Measurements from ENCODE around the gene DGKH.

Gene DGKH

GRCh38 chr13:42189061-42189460 lies 140.6 kb downstream of the DGKH start:
- TF ChIP-seq CTCF (IDR thresholded peaks at IDR 0.05; ENCODE audit: low read depth, low read length) = no peak
- H3K4me3 ChIP-seq (ENCODE audit: low read depth, low read length) = no peak overlapping the region

GRCh38 chr13:42190529-42190928 lies 142.1 kb downstream of the DGKH start:
- no peak for TF ChIP-seq CTCF (IDR thresholded peaks at IDR 0.05; ENCODE audit: low read depth, low read length)
- no peak overlapping the region for H3K4me3 ChIP-seq (ENCODE audit: low read depth, low read length)

- no peak for TF ChIP-seq CTCF (IDR thresholded peaks at IDR 0.05; ENCODE audit: low read depth, low read length)
- no peak overlapping the region for H3K4me3 ChIP-seq (ENCODE audit: low read depth, low read length)
These were observed 163.4 kb downstream of the DGKH start for GRCh38 chr13:42211704-42212464.

- no peak overlapping the region for H3K4me3 ChIP-seq (ENCODE audit: low read depth, low read length)
- no peak for TF ChIP-seq CTCF (IDR thresholded peaks at IDR 0.05; ENCODE audit: low read depth, low read length)
These were observed 166.0 kb downstream of the DGKH start for GRCh38 chr13:42214446-42214845.

- TF ChIP-seq CTCF (IDR thresholded peaks at IDR 0.05; ENCODE audit: low read depth, low read length) = peak; percentile 45
- no peak overlapping the region for H3K4me3 ChIP-seq (ENCODE audit: low read depth, low read length)
These were observed 167.4 kb downstream of the DGKH start for GRCh38 chr13:42215578-42216421.

GRCh38 chr13:42216422-42216735 lies 167.9 kb downstream of the DGKH start:
- no peak for TF ChIP-seq CTCF (IDR thresholded peaks at IDR 0.05; ENCODE audit: low read depth, low read length)
- no peak overlapping the region for H3K4me3 ChIP-seq (ENCODE audit: low read depth, low read length)

- no peak for TF ChIP-seq CTCF (IDR thresholded peaks at IDR 0.05; ENCODE audit: low read depth, low read length)
- no peak overlapping the region for H3K4me3 ChIP-seq (ENCODE audit: low read depth, low read length)
These were observed 170.1 kb downstream of the DGKH start for GRCh38 chr13:42218576-42218975.
